Trophoblast cell (in vitro differentiated cells and primary cell): ENCODE results near the gene MOV10L1.

Source experiments
- DNase-seq, 2 donors: peaks; one replicate each; pipeline ENCODE4 v3.0.0-alpha.2; 2016
- H2AFZ ChIP-seq: 2 replicates; pipeline ENCODE4 v1.6.1; 2013; ENCODE audit warnings: low read length, moderate library complexity, mild to moderate bottlenecking; ENCODE audit not compliant: insufficient read depth, poor library complexity
- H2AK5ac ChIP-seq: 2 replicates; pipeline ENCODE4 v1.6.1; 2013; ENCODE audit warnings: mild to moderate bottlenecking, low read length
- H2BK120ac ChIP-seq: 2 replicates; pipeline ENCODE4 v1.6.1; 2013; ENCODE audit warnings: low read length, mild to moderate bottlenecking, moderate library complexity; ENCODE audit not compliant: insufficient read depth, poor library complexity
- H2BK12ac ChIP-seq: 2 replicates; pipeline ENCODE4 v1.6.1; 2013; ENCODE audit warnings: mild to moderate bottlenecking, low read length, moderate library complexity
- H2BK5ac ChIP-seq: 2 replicates; pipeline ENCODE4 v1.6.1; 2013; ENCODE audit warnings: low read length, low read depth, moderate library complexity, mild to moderate bottlenecking; ENCODE audit not compliant: poor library complexity
- H3K14ac ChIP-seq: 2 replicates; pipeline ENCODE4 v1.6.1; 2013; ENCODE audit warnings: mild to moderate bottlenecking, low read length
- H3K18ac ChIP-seq: 2 replicates; pipeline ENCODE4 v1.6.1; 2013; ENCODE audit warnings: mild to moderate bottlenecking, low read length
- H3K23ac ChIP-seq: 2 replicates; pipeline ENCODE4 v1.6.1; 2013; ENCODE audit warnings: low read length
- H3K27ac ChIP-seq: 2 replicates; pipeline ENCODE4 v1.5.1; 2013; ENCODE audit warnings: low read depth, mild to moderate bottlenecking, inconsistent platforms, low read length, moderate library complexity
- H3K27me3 ChIP-seq: 2 replicates; pipeline ENCODE4 v1.6.1; 2013; ENCODE audit warnings: inconsistent platforms, mild to moderate bottlenecking, low read length, moderate library complexity; ENCODE audit not compliant: insufficient read depth
- H3K36me3 ChIP-seq, 2 experiments: 1 replicate in 1 of 2; 2 replicates in 1 of 2; pipeline ENCODE4 v1.6.1; 2013; ENCODE audit warnings: low read length in 2 of 2, mild to moderate bottlenecking in 2 of 2, moderate library complexity in 1 of 2; ENCODE audit not compliant: insufficient read depth in 2 of 2, control insufficient read depth in 1 of 2
- H3K4ac ChIP-seq: 2 replicates; pipeline ENCODE4 v1.6.1; 2013; ENCODE audit warnings: low read depth, mild to moderate bottlenecking, low read length, moderate library complexity
- H3K4me1 ChIP-seq, 2 experiments: 1 replicate in 1 of 2; 2 replicates in 1 of 2; pipeline ENCODE4 v1.6.1; 2013; ENCODE audit warnings: low read length in 2 of 2, mild to moderate bottlenecking in 2 of 2, moderate library complexity in 1 of 2; ENCODE audit not compliant: insufficient read depth in 2 of 2, control insufficient read depth in 1 of 2
- H3K4me2 ChIP-seq: 2 replicates; pipeline ENCODE4 v1.6.1; 2013; ENCODE audit warnings: inconsistent platforms, mild to moderate bottlenecking, low read length, moderate library complexity
- H3K4me3 ChIP-seq: 2 replicates; pipeline ENCODE4 v1.5.1; 2013; ENCODE audit warnings: mild to moderate bottlenecking, low read depth, low read length, inconsistent platforms
- H3K79me1 ChIP-seq: one replicate; pipeline ENCODE4 v1.6.1; 2013; ENCODE audit warnings: low read length
- H3K79me2 ChIP-seq: 2 replicates; pipeline ENCODE4 v1.6.1; 2013; ENCODE audit warnings: low read length, mild to moderate bottlenecking; ENCODE audit not compliant: control insufficient read depth, insufficient read depth, poor library complexity
- H3K9ac ChIP-seq: 2 replicates; pipeline ENCODE4 v1.6.1; 2013; ENCODE audit warnings: mild to moderate bottlenecking, low read length
- H3K9me3 ChIP-seq: 2 replicates; pipeline ENCODE4 v1.6.1; 2013; ENCODE audit warnings: low read depth, mild to moderate bottlenecking, control low read depth, inconsistent platforms, low read length; ENCODE audit not compliant: insufficient read depth
- H4K12ac ChIP-seq: 2 replicates; pipeline ENCODE4 v1.6.1; 2013; ENCODE audit warnings: low read depth, mild to moderate bottlenecking, low read length, moderate library complexity
- H4K8ac ChIP-seq: 2 replicates; pipeline ENCODE4 v1.6.1; 2013; ENCODE audit warnings: low read depth, mild to moderate bottlenecking, low read length, moderate library complexity
- H4K91ac ChIP-seq: one replicate; pipeline ENCODE4 v1.6.1; 2013; ENCODE audit warnings: low read depth, mild to moderate bottlenecking, low read length, moderate library complexity
- WGBS: extraction: QIAGEN DNeasy Blood & Tissue Kit; methylation state at CpG from one replicate; pipeline ENCODE4 v1.1.7; 2013; ENCODE audit warnings: missing lambda C conversion rate; ENCODE audit not compliant: insufficient read length, insufficient coverage; ENCODE audit errors: extremely low coverage; 5-methylcytosine and 5-hydroxymethylcytosine counted together

The MOV10L1 gene

GRCh38 chr22:50119169-50119767 is 29.5 kb downstream of the MOV10L1 start:
- peaks cover 1% of the 10 kb centered on the region for H3K9me3 ChIP-seq
- no peak overlapping the region for H3K9ac ChIP-seq
- H3K4me1 ChIP-seq, result peaks cover 14 to 19% of the 10 kb centered on the region in 2 experiments
- no peak overlapping the region for H2AFZ ChIP-seq
- H3K23ac ChIP-seq, result no peak overlapping the region
- no peak overlapping the region for H2AK5ac ChIP-seq
- no peak overlapping the region for H3K4me3 ChIP-seq
- DNase-seq, result no peak
- WGBS, result no CpG with 5 or more reads among the region's 14 CpGs
- peak overlapping the region; percentile 66 for H3K27ac ChIP-seq
- peaks cover 13% of the 10 kb centered on the region for H3K79me1 ChIP-seq
- peak overlapping the region; percentile 87 for H2BK12ac ChIP-seq
- no peak overlapping the region for H3K4ac ChIP-seq
- peak overlapping the region; percentile 57 for H4K91ac ChIP-seq
- peak overlapping the region; percentile 63 for H3K14ac ChIP-seq
- H4K12ac ChIP-seq, result no peak overlapping the region
- H3K36me3 ChIP-seq, result no peaks in the 10 kb centered on the region
- H3K27me3 ChIP-seq, result no peaks in the 10 kb centered on the region
- H3K4me2 ChIP-seq, result no peak overlapping the region
- no peak overlapping the region for H2BK5ac ChIP-seq
- H2BK120ac ChIP-seq, result peak overlapping the region; percentile 54
- peak overlapping the region; percentile 43 for H3K18ac ChIP-seq
- H4K8ac ChIP-seq, result no peak overlapping the region
- H3K79me2 ChIP-seq, result peaks cover 2% of the 10 kb centered on the region

GRCh38 chr22:50119768-50120251 is 30.0 kb downstream of the MOV10L1 start:
- Histone ChIP-seq H3K79me1 (peaks cover 9% of the 10 kb centered on the region), H3K36me3 (no peaks in the 10 kb centered on the region), H3K79me2 (no peaks in the 10 kb centered on the region), H3K18ac (no peak overlapping the region), H3K9me3 (peaks cover 1% of the 10 kb centered on the region), H3K4ac (no peak overlapping the region), H3K14ac (no peak overlapping the region), H3K4me2 (no peak overlapping the region), H3K27me3 (no peaks in the 10 kb centered on the region), H3K4me1 (peaks cover 10 to 15% of the 10 kb centered on the region in 2 experiments), H3K9ac (no peak overlapping the region), H4K12ac (no peak overlapping the region), H3K4me3 (no peak overlapping the region), H2BK5ac (no peak overlapping the region), H2BK12ac (peak overlapping the region; percentile 19), H2AFZ (no peak overlapping the region), H3K23ac (no peak overlapping the region), H4K8ac (no peak overlapping the region), H2BK120ac (no peak overlapping the region), H3K27ac (no peak overlapping the region), H2AK5ac (no peak overlapping the region), H4K91ac (peak overlapping the region; percentile 57)
- WGBS, result no CpG with 5 or more reads among the region's 6 CpGs
- DNase-seq, result no peak

GRCh38 chr22:50121202-50121740 is 31.5 kb downstream of the MOV10L1 start:
- Histone ChIP-seq H3K79me1 (peaks cover 3% of the 10 kb centered on the region), H3K4me3 (no peak overlapping the region), H4K8ac (no peak overlapping the region), H4K12ac (no peak overlapping the region), H2BK5ac (no peak overlapping the region), H3K9me3 (peaks cover 1% of the 10 kb centered on the region), H3K79me2 (no peaks in the 10 kb centered on the region), H3K4ac (no peak overlapping the region), H3K23ac (no peak overlapping the region), H2AK5ac (peak overlapping the region; percentile 47), H3K18ac (no peak overlapping the region), H2AFZ (no peak overlapping the region), H2BK12ac (no peak overlapping the region), H3K9ac (no peak overlapping the region), H2BK120ac (no peak overlapping the region), H3K27ac (no peak overlapping the region), H3K14ac (no peak overlapping the region), H4K91ac (no peak overlapping the region), H3K36me3 (no peaks in the 10 kb centered on the region), H3K4me2 (no peak overlapping the region), H3K4me1 (peaks cover 9 to 14% of the 10 kb centered on the region in 2 experiments), H3K27me3 (no peaks in the 10 kb centered on the region)
- no CpG with 5 or more reads among the region's 11 CpGs for WGBS
- DNase-seq, result no peak

- H4K12ac ChIP-seq, result no peak overlapping the region
- no peak overlapping the region for H3K4me2 ChIP-seq
- H3K27me3 ChIP-seq, result no peaks in the 10 kb centered on the region
- no peak overlapping the region for H2AK5ac ChIP-seq
- H3K9ac ChIP-seq, result no peak overlapping the region
- no peak overlapping the region for H3K23ac ChIP-seq
- no peak overlapping the region for H3K4ac ChIP-seq
- no CpG with 5 or more reads among the region's 4 CpGs for WGBS
- no peak overlapping the region for H4K91ac ChIP-seq
- H3K14ac ChIP-seq, result no peak overlapping the region
- H2BK120ac ChIP-seq, result no peak overlapping the region
- no peak overlapping the region for H3K18ac ChIP-seq
- no peak overlapping the region for H4K8ac ChIP-seq
- peaks cover 8 to 11% of the 10 kb centered on the region in 2 experiments for H3K4me1 ChIP-seq
- H3K79me1 ChIP-seq, result no peaks in the 10 kb centered on the region
- H2BK12ac ChIP-seq, result no peak overlapping the region
- H3K36me3 ChIP-seq, result no peaks in the 10 kb centered on the region
- no peak overlapping the region for H3K27ac ChIP-seq
- no peak overlapping the region for H2AFZ ChIP-seq
- H3K79me2 ChIP-seq, result no peaks in the 10 kb centered on the region
- H3K4me3 ChIP-seq, result no peak overlapping the region
- no peak for DNase-seq
- H3K9me3 ChIP-seq, result peaks cover 1% of the 10 kb centered on the region
- H2BK5ac ChIP-seq, result no peak overlapping the region
These were observed 33.3 kb downstream of the MOV10L1 start for GRCh38 chr22:50123119-50123518.
